K562 (cell line): ENCODE measurements around the gene RUNDC1.

Source experiments
- MTA2 ChIP-seq: fragments of 450-650 bp; IDR thresholded peaks from 2 replicates; pipeline ENCODE4 v1.6.1; 2016; ENCODE audit warnings: low read depth
- ZFX ChIP-seq: sonication (generic); formaldehyde crosslinking; IDR thresholded peaks from 2 replicates; pipeline ENCODE4 v1.8.0; 2022; ENCODE audit warnings: mild to moderate bottlenecking, missing genetic modification reagents, moderate library complexity

GRCh38 chr17:42989141-42989540, 8.8 kb downstream of the RUNDC1 start:
- no peak for TF ChIP-seq ZFX (CRISPR knock-in tag)
- TF ChIP-seq MTA2, result no peak
